Astrocyte of the cerebellum (primary cell): Measurements from ENCODE around the gene ETNK2.

Source experiments
- DNase-seq: peaks from one replicate; pipeline ENCODE4 v3.0.0-alpha.2; 2011; ENCODE audit warnings: low read depth
- H3K4me3 ChIP-seq: 2 replicates; pipeline ENCODE4 v1.5.1; 2011; ENCODE audit warnings: mild to moderate bottlenecking, low read depth, low read length, moderate library complexity
- CTCF ChIP-seq: IDR thresholded peaks from 2 replicates; pipeline ENCODE4 v1.5.1; 2012; ENCODE audit warnings: low read length, low read depth, moderate library complexity, mild to moderate bottlenecking; ENCODE audit errors: missing control alignments
- in situ Hi-C: cut with HindIII; loops from 2 replicates; pipeline ENCODE4 v1.10.0; 2017; ENCODE audit warnings: low sequenced_read_pairs

Gene ETNK2

GRCh38 chr1:204110894-204111633 is 40.8 kb downstream of the ETNK2 start:
- in situ Hi-C loops, result no loop called here
- TF ChIP-seq CTCF, result no peak
- DNase-seq, result no peak

GRCh38 chr1:204108312-204109141 is 43.3 kb downstream of the ETNK2 start:
- H3K4me3 ChIP-seq, result no peak overlapping the region
- in situ Hi-C loops, result no loop called here
- no peak for DNase-seq
- TF ChIP-seq CTCF, result no peak

More at GRCh38 chr1:204110894-204111633, 40.8 kb downstream of the ETNK2 start:
- H3K4me3 ChIP-seq, result no peak overlapping the region

- in situ Hi-C loops, result no loop called here
- no peak overlapping the region for H3K4me3 ChIP-seq
- no peak for DNase-seq
- TF ChIP-seq CTCF, result no peak
Measured at GRCh38 chr1:204107892-204108291, 44.0 kb downstream of the ETNK2 start.

GRCh38 chr1:204106825-204107224 is 45.0 kb downstream of the ETNK2 start:
- in situ Hi-C loops, result no loop called here
- TF ChIP-seq CTCF, result no peak

GRCh38 chr1:204105131-204105515 is 46.7 kb downstream of the ETNK2 start:
- in situ Hi-C loops, result no loop called here
- TF ChIP-seq CTCF, result no peak
- H3K4me3 ChIP-seq, result no peak overlapping the region
- no peak for DNase-seq

More at GRCh38 chr1:204106825-204107224, 45.0 kb downstream of the ETNK2 start:
- DNase-seq, result no peak
- H3K4me3 ChIP-seq, result no peak overlapping the region

GRCh38 chr1:204104331-204105130 is 47.3 kb downstream of the ETNK2 start:
- in situ Hi-C loops, result no loop called here
- DNase-seq, result no peak
- no peak overlapping the region for H3K4me3 ChIP-seq
- no peak for TF ChIP-seq CTCF
